SK-N-MC (cell line): Measurements from ENCODE around the gene OMD.

Experiments
- EZH2 ChIP-seq: fragments of 200-600 bp; sonication (generic); IDR thresholded peaks from one replicate; pipeline ENCODE4 v1.6.1; 2017; ENCODE audit warnings: antibody characterized with exemption
- POLR2AphosphoS5 ChIP-seq: IDR thresholded peaks from 2 replicates; pipeline ENCODE4 v1.6.1; 2012; ENCODE audit warnings: mild to moderate bottlenecking, low read depth, low read length, borderline replicate concordance

DNA sequence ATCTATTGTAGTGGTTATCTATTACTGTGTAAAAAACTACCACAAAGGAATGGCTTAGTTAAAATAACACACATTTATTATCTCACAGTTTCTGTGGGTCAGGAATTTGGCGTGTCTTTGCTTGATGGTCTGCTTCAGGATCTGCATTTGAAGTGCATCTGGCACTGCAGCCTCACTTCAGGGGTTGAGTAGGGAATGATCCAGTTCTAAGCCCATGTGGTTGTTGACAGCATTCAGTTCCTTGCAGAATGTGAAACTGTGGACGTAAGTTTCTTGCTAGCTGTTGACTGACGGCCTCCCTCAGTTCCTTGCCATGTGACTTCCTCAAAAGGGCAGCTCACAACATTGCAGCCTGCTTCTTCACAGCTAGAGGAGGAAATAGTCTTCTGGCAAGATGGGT is 17.8 kb downstream of the OMD start:
- TF ChIP-seq POLR2AphosphoS5 (no peak), EZH2 (no peak)
